GM23248 (cell line): ENCODE results near the gene TMEM89. TPM values are rescaled to one million over a fixed set of nuclear protein-coding genes. Genes with fewer than 3 reads are reported as not detected.

Experiments used
- DNase-seq: peaks from one replicate; pipeline ENCODE4 v3.0.0-alpha.2; 2015
- H2AFZ ChIP-seq: fragments of 200-600 bp; sonication (generic); 2 replicates; pipeline ENCODE4 v1.6.1; 2016; ENCODE audit warnings: antibody characterized with exemption
- H3F3A ChIP-seq: fragments of 200-600 bp; sonication (generic); 2 replicates; pipeline ENCODE4 v1.6.1; 2016; ENCODE audit warnings: mild to moderate bottlenecking, antibody characterized with exemption, mixed run types; ENCODE audit not compliant: insufficient read depth
- H3K27ac ChIP-seq: fragments of 200-600 bp; sonication (generic); 2 replicates; pipeline ENCODE4 v1.5.1; 2016; ENCODE audit warnings: mild to moderate bottlenecking
- H3K27me3 ChIP-seq: fragments of 200-600 bp; sonication (generic); replicated peaks from 2 replicates; pipeline ENCODE4 v1.6.1; 2016; ENCODE audit warnings: mild to moderate bottlenecking; ENCODE audit not compliant: insufficient read depth
- H3K36me3 ChIP-seq: fragments of 200-600 bp; sonication (generic); 2 replicates; pipeline ENCODE4 v1.6.1; 2016; ENCODE audit warnings: low read depth, mild to moderate bottlenecking
- H3K4me1 ChIP-seq: fragments of 200-600 bp; sonication (generic); 2 replicates; pipeline ENCODE4 v1.6.1; 2016; ENCODE audit warnings: mild to moderate bottlenecking; ENCODE audit not compliant: insufficient read depth
- H3K4me2 ChIP-seq: fragments of 200-600 bp; sonication (generic); one replicate; pipeline ENCODE4 v1.6.1; 2016; ENCODE audit warnings: mild to moderate bottlenecking; ENCODE audit not compliant: unreplicated experiment
- H3K4me3 ChIP-seq: fragments of 200-600 bp; sonication (generic); 2 replicates; pipeline ENCODE4 v1.5.1; 2016; ENCODE audit warnings: mild to moderate bottlenecking
- H3K79me2 ChIP-seq: fragments of 200-600 bp; sonication (generic); 2 replicates; pipeline ENCODE4 v1.6.1; 2016; ENCODE audit warnings: mild to moderate bottlenecking; ENCODE audit not compliant: insufficient read depth
- H3K9ac ChIP-seq: fragments of 200-600 bp; sonication (generic); 2 replicates; pipeline ENCODE4 v1.6.1; 2016; ENCODE audit warnings: mild to moderate bottlenecking
- H3K9me2 ChIP-seq: fragments of 200-600 bp; sonication (generic); 2 replicates; pipeline ENCODE4 v1.6.1; 2016; ENCODE audit warnings: mixed run types, mild to moderate bottlenecking, moderate library complexity; ENCODE audit not compliant: insufficient read depth
- H3K9me3 ChIP-seq: fragments of 200-600 bp; sonication (generic); one replicate; pipeline ENCODE4 v1.6.1; 2017; ENCODE audit warnings: low read depth
- H4K20me1 ChIP-seq: fragments of 200-600 bp; sonication (generic); 2 replicates; pipeline ENCODE4 v1.6.0; 2016; ENCODE audit not compliant: insufficient read depth
- EZH2 ChIP-seq: fragments of 200-600 bp; sonication (generic); IDR thresholded peaks from 2 replicates; pipeline ENCODE4 v1.6.1; 2018; ENCODE audit warnings: antibody characterized with exemption, mild to moderate bottlenecking; ENCODE audit not compliant: insufficient read depth, poor library complexity, severe bottlenecking
- EZH2phosphoT487 ChIP-seq: fragments of 200-600 bp; sonication (generic); IDR thresholded peaks from 2 replicates; pipeline ENCODE4 v1.6.1; 2018; ENCODE audit warnings: antibody characterized with exemption, moderate library complexity, mild to moderate bottlenecking, low read depth; ENCODE audit not compliant: insufficient read depth
- WGBS, 2 experiments: methylation state at CpG; one replicate each; pipeline ENCODE4 v1.1.6; 2015 to 2017; ENCODE audit warnings: low lambda C conversion rate in 2 of 2, low coverage in 1 of 2; ENCODE audit errors: missing lambda C conversion rate in 2 of 2; 5-methylcytosine and 5-hydroxymethylcytosine counted together
- in situ Hi-C: fragments of 300-500 bp; cut with MboI; formaldehyde crosslinking; loops from 2 replicates; pipeline ENCODE4 v1.15.0; 2020
- polyA plus RNA-seq: library from polyadenylated mRNA; unstranded; fragments of >200 nt; fragmentation: Nextera tagmentation; extraction: Ambion mirVana; gene quantifications from 2 replicates; pipeline ENCODE4 v1.2.1, GENCODE V29; 2016
- total RNA-seq: library from RNA; depleted of rRNA; stranded (reverse); fragments of >200 nt; shearing (Covaris generic); gene quantifications from 2 replicates; pipeline ENCODE4 v1.2.3, GENCODE V29; 2014; rRNA removed

The TMEM89 gene, protein sequence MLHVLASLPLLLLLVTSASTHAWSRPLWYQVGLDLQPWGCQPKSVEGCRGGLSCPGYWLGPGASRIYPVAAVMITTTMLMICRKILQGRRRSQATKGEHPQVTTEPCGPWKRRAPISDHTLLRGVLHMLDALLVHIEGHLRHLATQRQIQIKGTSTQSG
- total RNA-seq (not detected in 2 replicates), polyA plus RNA-seq (not detected in 2 replicates)

GRCh38 chr3:48621461-48621869 is at the start of gene TMEM89:
Gene TMEM89 (minus strand): TSS chr3:48621769. CDS start chr3:48621756, 13 bp downstream.
- Histone ChIP-seq H3K9me2 (no peaks in the 10 kb centered on the region), H3K4me1 (no peaks in the 10 kb centered on the region), H3K27me3 (no peaks in the 10 kb centered on the region), H3F3A (peaks cover 13% of the 10 kb centered on the region; the same call in 1 of the 2 replicates), H3K9me3 (no peaks in the 10 kb centered on the region), H3K79me2 (no peaks in the 10 kb centered on the region), H3K9ac (no peak within 1 kb of the TSS), H3K4me2 (no peak within 1 kb of the TSS), H3K27ac (no peak within 1 kb of the TSS), H3K4me3 (no peak within 1 kb of the TSS), H2AFZ (no peak within 1 kb of the TSS), H4K20me1 (no peaks in the 10 kb centered on the region), H3K36me3 (no peaks in the 10 kb centered on the region)
- TF ChIP-seq EZH2phosphoT487 (no peak), EZH2 (no peak)
- in situ Hi-C loops = no loop called here
- WGBS, 2 experiments = 94% methylated on average over 18 of the region's 19 CpGs
- DNase-seq = no peak

DNA sequence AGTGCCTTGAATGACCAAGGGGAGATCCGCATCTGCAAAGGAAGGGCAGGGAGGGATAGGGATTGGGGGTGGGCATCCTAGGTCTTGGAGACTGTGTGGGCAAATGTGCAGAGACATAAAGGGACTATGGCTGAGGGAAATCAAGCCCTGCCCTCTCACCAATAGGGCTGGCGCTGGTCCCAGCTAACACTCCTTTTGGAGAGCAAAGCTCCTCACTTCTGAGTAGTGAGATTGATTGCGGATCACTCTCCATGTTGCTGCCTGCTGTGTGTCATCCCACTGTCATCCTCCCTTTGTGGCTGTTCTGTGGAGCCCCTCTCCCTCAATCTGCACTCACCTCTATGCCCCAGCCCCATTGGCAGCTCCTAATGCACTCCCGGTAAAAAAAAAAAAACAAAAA is 43.4 kb upstream of the TMEM89 start:
- H3K36me3 ChIP-seq = no peaks in the 10 kb centered on the region
- no peaks in the 10 kb centered on the region for H3K9me2 ChIP-seq
- no peak overlapping the region for H3K4me3 ChIP-seq
- no peak for TF ChIP-seq EZH2phosphoT487
- TF ChIP-seq EZH2 = no peak
- 75 to 78% methylated on average over 4 of the region's 4 CpGs for WGBS, 2 experiments
- H4K20me1 ChIP-seq = no peaks in the 10 kb centered on the region
- DNase-seq = no peak
- H3F3A ChIP-seq = peaks cover 16% of the 10 kb centered on the region; the same call in 1 of the 2 replicates
- no peak overlapping the region for H3K27ac ChIP-seq
- no peaks in the 10 kb centered on the region for H3K79me2 ChIP-seq
- H3K9me3 ChIP-seq = no peaks in the 10 kb centered on the region
- no peaks in the 10 kb centered on the region for H3K27me3 ChIP-seq
- H3K4me1 ChIP-seq = no peaks in the 10 kb centered on the region
- in situ Hi-C loops = no loop called here
- no peak overlapping the region for H3K9ac ChIP-seq
- H3K4me2 ChIP-seq = no peak overlapping the region
- H2AFZ ChIP-seq = no peak overlapping the region

DNA sequence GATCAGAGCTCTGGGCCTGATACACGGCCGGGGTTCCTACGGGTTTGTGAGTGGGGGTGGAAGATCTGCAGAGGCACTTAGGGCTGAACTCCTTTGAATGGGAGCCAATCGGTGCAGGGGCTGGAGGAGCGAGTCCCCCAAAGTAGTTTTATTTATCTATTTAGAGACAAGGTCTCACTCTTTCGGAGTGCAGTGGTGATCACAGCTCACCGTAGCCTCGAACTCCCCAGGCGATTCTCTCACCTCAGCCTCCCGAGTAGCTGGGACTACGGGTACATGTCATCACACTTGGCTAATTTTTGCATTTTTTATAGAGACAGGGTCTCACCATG is 42.7 kb upstream of the TMEM89 start:
- H3K9ac ChIP-seq = no peak overlapping the region
- no peaks in the 10 kb centered on the region for H3K9me2 ChIP-seq
- no peak overlapping the region for H2AFZ ChIP-seq
- no peaks in the 10 kb centered on the region for H3K4me1 ChIP-seq
- H3F3A ChIP-seq = peaks cover 16% of the 10 kb centered on the region; the same call in 1 of the 2 replicates
- no peak for DNase-seq
- peak overlapping the region; percentile 94; the same call in 1 of the 2 replicates for H3K27ac ChIP-seq
- no peaks in the 10 kb centered on the region for H3K36me3 ChIP-seq
- H3K9me3 ChIP-seq = no peaks in the 10 kb centered on the region
- H3K79me2 ChIP-seq = no peaks in the 10 kb centered on the region
- H3K4me2 ChIP-seq = peak overlapping the region; percentile 72
- no peaks in the 10 kb centered on the region for H4K20me1 ChIP-seq
- peak overlapping the region; percentile 79 for H3K4me3 ChIP-seq
- H3K27me3 ChIP-seq = no peaks in the 10 kb centered on the region
- 61 to 64% methylated on average over 11 of the region's 11 CpGs for WGBS, 2 experiments
- in situ Hi-C loops = no loop called here
- TF ChIP-seq EZH2 = no peak
- TF ChIP-seq EZH2phosphoT487 = no peak

DNA sequence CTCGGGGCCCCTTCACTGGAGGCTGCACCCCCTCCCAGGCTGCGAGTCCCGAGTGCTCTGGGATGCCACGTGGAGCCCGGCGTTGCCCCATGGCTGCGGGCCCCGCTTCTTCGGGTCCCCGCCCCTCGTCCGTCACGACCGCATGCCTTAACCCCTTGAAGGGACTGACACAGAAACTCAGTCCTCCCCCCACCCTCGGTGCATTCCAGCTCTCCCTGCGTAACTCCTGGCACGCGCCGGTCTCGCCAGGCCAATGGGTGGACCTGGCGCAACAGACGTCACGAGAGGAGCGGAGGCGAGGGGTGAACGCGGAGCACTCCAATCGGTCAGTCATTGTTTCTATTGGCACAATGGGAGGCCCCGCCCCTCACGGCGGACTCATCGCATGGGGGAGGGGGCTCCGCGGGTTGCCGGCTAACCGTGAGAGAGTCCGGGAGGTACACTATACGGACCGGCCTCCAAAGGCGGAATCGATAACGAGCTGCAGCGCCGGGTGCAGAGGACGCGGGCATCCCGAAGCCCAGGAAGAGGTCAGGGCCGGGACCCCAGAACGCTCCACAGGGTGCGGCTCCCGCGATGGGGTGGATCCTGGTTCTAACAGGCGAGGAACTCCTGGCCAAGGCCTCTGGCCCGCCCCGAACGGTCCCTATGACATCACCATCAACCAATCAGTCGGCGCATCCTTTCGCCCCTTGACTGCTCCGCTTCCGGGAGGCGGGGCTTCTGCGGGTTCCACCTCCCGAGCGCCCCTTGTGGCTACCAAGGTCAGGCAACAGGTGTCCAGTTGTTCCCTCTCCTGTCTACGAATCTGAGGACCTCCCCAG is 42.1 kb upstream of the TMEM89 start:
- peak overlapping the region; percentile 94 for H3K4me2 ChIP-seq
- peak overlapping the region; percentile 67 for H2AFZ ChIP-seq
- in situ Hi-C loops = no loop called here

More for the DNA sequence above, 42.1 kb upstream of the TMEM89 start:
- Histone ChIP-seq H3F3A (peaks cover 16% of the 10 kb centered on the region; the same call in 1 of the 2 replicates), H3K4me3 (peak overlapping the region; percentile 79), H3K9ac (peak overlapping the region; percentile 97), H3K4me1 (no peaks in the 10 kb centered on the region), H4K20me1 (no peaks in the 10 kb centered on the region), H3K79me2 (no peaks in the 10 kb centered on the region), H3K27ac (peak overlapping the region; percentile 94), H3K27me3 (no peaks in the 10 kb centered on the region), H3K36me3 (no peaks in the 10 kb centered on the region), H3K9me3 (no peaks in the 10 kb centered on the region), H3K9me2 (no peaks in the 10 kb centered on the region)
- 1 to 2% methylated on average over 59 to 62 of the region's 66 CpGs for WGBS, 2 experiments
- peak; percentile 99 for DNase-seq
- no peak for TF ChIP-seq EZH2phosphoT487
- TF ChIP-seq EZH2 = no peak
